Parietal lobe (tissue), 1 donor: ENCODE results near the gene SFXN1. TPM values are rescaled to one million over a fixed set of nuclear protein-coding genes. Genes with fewer than 3 reads are reported as not detected.

ENCODE experiments used
- total RNA-seq: library from RNA; depleted of rRNA; stranded (reverse); fragments of >200 nt; gene quantifications from one replicate; pipeline ENCODE4 v1.2.3, GENCODE V29; 2014

Gene SFXN1, protein sequence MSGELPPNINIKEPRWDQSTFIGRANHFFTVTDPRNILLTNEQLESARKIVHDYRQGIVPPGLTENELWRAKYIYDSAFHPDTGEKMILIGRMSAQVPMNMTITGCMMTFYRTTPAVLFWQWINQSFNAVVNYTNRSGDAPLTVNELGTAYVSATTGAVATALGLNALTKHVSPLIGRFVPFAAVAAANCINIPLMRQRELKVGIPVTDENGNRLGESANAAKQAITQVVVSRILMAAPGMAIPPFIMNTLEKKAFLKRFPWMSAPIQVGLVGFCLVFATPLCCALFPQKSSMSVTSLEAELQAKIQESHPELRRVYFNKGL
- total RNA-seq, result 94.8 TPM

DNA sequence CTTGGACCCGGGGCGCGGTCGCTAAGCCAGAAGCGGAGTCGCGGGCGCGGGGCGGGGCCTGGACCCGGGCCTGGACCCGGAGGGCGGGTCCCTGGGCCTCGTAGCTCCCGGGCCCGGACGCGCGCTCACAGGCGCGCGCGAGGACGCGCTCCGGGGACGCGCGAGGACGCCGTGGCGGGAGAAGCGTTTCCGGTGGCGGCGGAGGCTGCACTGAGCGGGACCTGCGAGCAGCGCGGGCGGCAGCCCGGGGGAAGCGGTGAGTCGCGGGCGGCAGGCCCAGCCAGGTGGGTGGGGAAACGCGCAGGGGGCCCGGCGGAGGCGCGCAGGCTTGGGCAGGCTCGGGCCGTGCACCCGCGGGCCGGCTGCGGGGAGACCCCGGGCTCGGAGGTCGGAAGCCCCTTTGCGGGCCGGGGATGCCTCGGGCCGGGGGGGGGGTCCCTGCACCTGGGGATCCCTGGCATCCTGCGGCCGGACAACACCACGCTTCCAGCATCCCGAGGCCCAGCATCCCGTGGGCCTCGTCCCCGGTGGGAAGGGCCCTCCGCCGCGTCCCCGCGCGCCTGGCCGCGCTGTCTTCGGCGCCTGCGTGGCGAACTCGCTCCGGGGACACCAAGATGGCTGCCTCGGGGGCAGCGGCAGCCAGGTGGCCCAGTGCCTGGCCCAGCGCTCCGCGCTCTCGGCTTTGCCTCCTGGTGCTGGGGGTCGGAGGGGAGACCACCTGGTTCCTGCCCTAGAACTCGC, at the start of gene SFXN1:
Gene SFXN1 (plus strand): TSS at position 177 of the 741 bp plus-strand sequence. CDS start 13,544 bp downstream, outside the sequence.

DNA sequence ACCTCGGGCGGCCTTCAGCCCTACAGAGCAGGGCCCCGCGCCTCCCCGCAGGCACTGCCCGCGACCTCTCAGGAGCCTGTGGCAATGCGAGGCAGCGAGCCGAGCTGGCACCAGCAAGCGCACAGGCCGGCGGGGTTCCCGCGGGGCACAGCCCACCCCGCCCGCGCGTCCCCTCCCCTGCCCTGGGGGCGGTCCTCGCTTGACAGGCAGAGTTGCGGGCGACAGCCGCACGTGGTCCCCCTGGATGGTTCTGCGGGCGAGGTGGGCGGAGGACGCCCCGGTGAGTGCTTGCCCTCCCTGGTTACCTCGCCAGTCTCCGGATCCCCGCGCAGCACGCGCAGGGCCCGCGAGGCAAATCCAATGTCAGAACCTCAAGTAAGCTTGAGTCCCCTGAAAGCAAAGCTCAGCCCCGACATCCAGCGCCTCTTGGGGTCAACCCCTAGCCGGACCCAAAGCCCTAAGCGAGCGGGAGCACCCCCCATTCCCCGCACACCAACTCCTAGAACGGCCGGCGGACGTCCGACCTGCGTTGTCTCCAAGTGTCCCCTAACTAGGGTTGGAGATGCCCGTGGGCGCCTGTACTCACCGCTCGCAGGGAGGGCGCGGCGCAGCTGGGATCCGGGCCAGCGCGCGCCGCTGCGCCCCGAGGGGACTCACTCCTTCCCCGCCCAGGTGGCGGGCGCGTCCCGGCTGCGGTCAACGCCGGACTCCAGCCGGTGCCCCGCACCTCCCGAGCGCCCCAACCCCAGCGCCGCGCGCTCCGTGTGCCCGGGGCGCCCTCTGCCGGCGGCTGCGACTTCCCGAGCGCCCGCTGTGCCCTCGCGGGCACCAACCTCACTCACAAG, 34.1 kb upstream of the SFXN1 start, which contains the start of gene DRD1:
Gene DRD1 (minus strand): TSS at position 123 of the 845 bp plus-strand sequence. CDS start 1,083 bp downstream, outside the sequence.

Other genes starting within 250 kb of the SFXN1 start
- gene DRD1, start 34.4 kb upstream of the SFXN1 start, total RNA-seq, result 3.4 TPM
- 8.8 TPM for gene HRH2, start 179.5 kb downstream of the SFXN1 start, total RNA-seq